ENCODE measurements around the gene BAHCC1.

The BAHCC1 gene

GRCh38 chr17:81476097-81476496 lies 80.8 kb downstream of the BAHCC1 start:
- TF ChIP-seq ATF2 (tag by site-specific recombination; IDR thresholded peaks at IDR 0.05; ENCODE audit: low read depth) (no peak), PRDM10 (tag by site-specific recombination; IDR thresholded peaks at IDR 0.05) (no peak), KLF1 (tag by site-specific recombination; IDR thresholded peaks at IDR 0.05) (no peak), ZNF211 (tag by site-specific recombination; IDR thresholded peaks at IDR 0.05; ENCODE audit: low read depth) (no peak), ZNF433 (tag by site-specific recombination; IDR thresholded peaks at IDR 0.05; ENCODE audit: low read depth) (no peak), ZNF169 (tag by site-specific recombination; IDR thresholded peaks at IDR 0.05) (no peak), ZNF133 (tag by site-specific recombination; IDR thresholded peaks at IDR 0.05) (no peak), CTCF (tag by site-specific recombination; IDR thresholded peaks at IDR 0.05) (no peak), ZNF18 (tag by site-specific recombination; IDR thresholded peaks at IDR 0.05) (no peak), ZNF791 (tag by site-specific recombination; IDR thresholded peaks at IDR 0.05) (no peak), ZNF274 (IDR thresholded peaks at IDR 0.05; ENCODE audit: low read length) (no peak), ZNF274 (tag by site-specific recombination; IDR thresholded peaks at IDR 0.05; ENCODE audit: borderline replicate concordance) (no peak), ZNF585B (tag by site-specific recombination; IDR thresholded peaks at IDR 0.05) (no peak), ZNF664 (tag by site-specific recombination; IDR thresholded peaks at IDR 0.05) (no peak), ZNF350 (tag by site-specific recombination; IDR thresholded peaks at IDR 0.05) (no peak), PRDM6 (tag by site-specific recombination; IDR thresholded peaks at IDR 0.05) (no peak), ZNF449 (tag by site-specific recombination; IDR thresholded peaks at IDR 0.05) (no peak), ZNF37A (tag by site-specific recombination; IDR thresholded peaks at IDR 0.05) (no peak), ZBTB20 (tag by site-specific recombination; IDR thresholded peaks at IDR 0.05) (no peak), KLF10 (tag by site-specific recombination; IDR thresholded peaks at IDR 0.05) (no peak), TCF7L2 (IDR thresholded peaks at IDR 0.05; ENCODE audit: borderline replicate concordance, low read depth, low read length) (no peak)
- ChIA-PET POLR2A (interaction anchor here (0.6 kb wide), 1 partner anchor 525 kb away, joined by 3 read pairs; no protein-coding TSS in a partner anchor), CTCF (no interaction called here)
- Histone ChIP-seq H3K27ac (ENCODE audit: extremely low read depth, low read depth, low read length) (no peak overlapping the region), H3K9me3 (ENCODE audit: control insufficient read depth, insufficient read depth, low read depth, low read length) (no peaks in the 10 kb centered on the region), H3K36me3 (ENCODE audit: control insufficient read depth in 2 of 2, insufficient read depth in 1 of 2, low read length in 2 of 2) (no peaks in the 10 kb centered on the region), H3K4me1 (ENCODE audit: control insufficient read depth, insufficient read depth, low read length) (no peaks in the 10 kb centered on the region), H3K4me3 (ENCODE audit: low read depth, low read length) (no peak overlapping the region)

Measured in HEK293 (cell line).